Ecto neural progenitor cell (in vitro differentiated cells): ENCODE data around the gene WSB1.

Experiments
- DNase-seq: peaks from one replicate; pipeline ENCODE4 v3.0.0-alpha.2; 2018; ENCODE audit warnings: low spot score

WSB1 gene

DNA sequence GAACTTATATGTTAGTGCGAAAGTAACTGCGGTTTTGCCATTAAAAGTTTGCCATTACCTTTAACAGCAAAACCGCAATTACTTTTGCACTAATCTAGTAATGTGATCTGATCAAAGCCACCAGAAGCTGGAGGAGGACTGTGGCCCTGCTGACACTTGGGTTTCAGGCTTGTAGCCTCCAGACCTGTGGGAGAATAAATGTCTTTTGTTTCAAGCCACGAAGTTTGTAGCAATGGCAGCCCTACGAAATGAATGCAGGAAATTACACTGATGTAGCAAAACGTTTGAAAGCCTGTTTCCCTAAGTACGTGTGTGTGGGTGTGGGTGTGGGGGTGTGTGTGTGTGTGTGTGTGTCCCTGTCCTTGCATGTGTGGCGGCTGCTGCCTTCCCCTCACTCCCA is 66.6 kb downstream of the WSB1 start:
- no peak for DNase-seq

GRCh38 chr17:27361695-27362094 is 67.8 kb downstream of the WSB1 start:
- DNase-seq = no peak

DNA sequence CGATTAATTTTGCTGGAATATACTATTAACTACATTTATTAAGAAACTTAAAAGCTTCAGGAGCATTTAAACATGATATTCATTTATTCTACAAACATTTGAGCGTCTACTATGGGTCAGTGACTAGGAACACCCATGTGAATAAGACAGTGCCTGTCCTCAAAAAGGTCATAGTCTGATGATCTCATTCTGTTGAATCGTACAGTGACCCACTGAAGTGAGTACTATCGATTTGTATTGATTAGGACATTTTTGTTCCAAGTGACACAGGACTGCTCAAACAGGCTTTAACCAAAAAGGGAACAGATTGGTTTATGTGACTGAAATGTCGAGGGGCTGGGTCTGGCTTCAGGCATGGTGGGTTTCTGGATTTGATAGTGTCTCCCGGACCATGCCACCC is 68.6 kb downstream of the WSB1 start:
- no peak for DNase-seq

GRCh38 chr17:27362909-27363308 is 69.0 kb downstream of the WSB1 start:
- no peak for DNase-seq

DNA sequence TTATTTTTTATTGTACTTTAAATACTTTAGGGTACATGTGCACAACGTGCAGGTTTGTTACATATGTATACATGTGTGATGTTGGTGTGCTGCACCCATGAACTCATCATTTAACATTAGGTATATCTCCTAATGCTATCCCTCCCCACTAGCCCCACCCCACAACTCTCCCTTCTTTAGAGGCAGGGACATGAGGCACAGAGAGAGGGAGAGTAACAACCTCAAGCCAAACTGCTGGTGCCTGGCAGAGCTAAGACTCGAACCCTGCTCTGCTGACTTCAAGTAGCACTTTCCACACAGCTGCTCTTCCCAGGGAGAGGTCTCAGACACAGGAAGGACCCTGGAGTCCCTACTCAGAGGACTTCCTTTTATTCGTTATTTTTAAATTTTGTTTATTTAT is 69.4 kb downstream of the WSB1 start:
- DNase-seq = no peak
